WTC11 (cell line): Measurements from ENCODE around the gene NEU2. TPM values are rescaled to one million over a fixed set of nuclear protein-coding genes. Genes with fewer than 3 reads are reported as not detected.
A peak's percentile ranks its signal among the peaks of the same experiment; 100 is the strongest.

Experiments
- ATAC-seq: fragments of 200-7000 bp; cut with Tn5 transposase; 2 replicates; pipeline ENCODE4 v1.10.0; 2021; ENCODE audit warnings: mild to moderate bottlenecking, moderate library complexity
- CTCF ChIA-PET: fragments of 300-600 bp; sonication (Branson Sonifier 250); formaldehyde crosslinking; loops from one replicate; lab custom pipeline; 2021; ENCODE audit warnings: antibody characterized with exemption; lab: Charles Lee
- POLR2A ChIA-PET: fragments of 350-600 bp; sonication (Branson Sonifier 250); formaldehyde crosslinking; loops from one replicate; lab custom pipeline; 2021; ENCODE audit warnings: antibody characterized with exemption; lab: Charles Lee
- DNase-seq: peaks from one replicate; pipeline ENCODE4 v3.0.0; 2021; ENCODE audit warnings: low spot score
- H3K27ac Mint-ChIP-seq: 2 replicates; pipeline ENCODE4 v1.8.0; 2021; ENCODE audit warnings: mixed read lengths
- H3K27me3 Mint-ChIP-seq: 2 replicates; pipeline ENCODE4 v1.8.0; 2021; ENCODE audit warnings: low read depth, mild to moderate bottlenecking, moderate library complexity, mixed read lengths
- H3K36me3 Mint-ChIP-seq: 2 replicates; pipeline ENCODE4 v1.8.0; 2021; ENCODE audit warnings: mixed read lengths
- H3K4me1 Mint-ChIP-seq: 2 replicates; pipeline ENCODE4 v1.8.0; 2022; ENCODE audit warnings: mixed read lengths
- H3K4me3 Mint-ChIP-seq: 2 replicates; pipeline ENCODE4 v1.8.0; 2021; ENCODE audit warnings: mild to moderate bottlenecking, moderate library complexity, mixed read lengths
- H3K9me3 Mint-ChIP-seq: 2 replicates; pipeline ENCODE4 v1.8.0; 2021; ENCODE audit warnings: mixed read lengths
- CREB1 ChIP-seq: sonication (generic); formaldehyde crosslinking; IDR thresholded peaks from 2 replicates; pipeline ENCODE4 v1.8.0; 2023; ENCODE audit warnings: mild to moderate bottlenecking, missing genetic modification reagents
- ELF4 ChIP-seq: sonication (generic); formaldehyde crosslinking; IDR thresholded peaks from 2 replicates; pipeline ENCODE4 v1.8.1; 2022; ENCODE audit warnings: low read depth, mild to moderate bottlenecking, moderate library complexity, missing genetic modification reagents
- ESRRA ChIP-seq: sonication (generic); formaldehyde crosslinking; IDR thresholded peaks from 2 replicates; pipeline ENCODE4 v1.8.1; 2022; ENCODE audit warnings: mild to moderate bottlenecking, missing genetic modification reagents, borderline replicate concordance
- FOXP1 ChIP-seq: sonication (generic); formaldehyde crosslinking; IDR thresholded peaks from 2 replicates; pipeline ENCODE4 v1.8.0; 2022; ENCODE audit warnings: missing genetic modification reagents, mild to moderate bottlenecking, moderate library complexity, borderline replicate concordance
- GRHL2 ChIP-seq: fragments of 250-450 bp; sonication (Bioruptor Pico); IDR thresholded peaks from 2 replicates; pipeline ENCODE4 v1.8.0; 2022; ENCODE audit warnings: mild to moderate bottlenecking, moderate library complexity; ENCODE audit not compliant: insufficient replicate concordance, severe bottlenecking
- HMGA2 ChIP-seq: fragments of 250-450 bp; sonication (Bioruptor Pico); IDR thresholded peaks from 2 replicates; pipeline ENCODE4 v1.4.0; 2021; ENCODE audit warnings: mild to moderate bottlenecking, moderate library complexity
- IRF2 ChIP-seq: sonication (generic); formaldehyde crosslinking; IDR thresholded peaks from 2 replicates; pipeline ENCODE4 v1.8.0; 2022; ENCODE audit warnings: low read depth, missing genetic modification reagents, borderline replicate concordance
- MXD4 ChIP-seq: fragments of 250-450 bp; sonication (Bioruptor Pico); IDR thresholded peaks from 2 replicates; pipeline ENCODE4 v1.8.0; 2021; ENCODE audit warnings: mild to moderate bottlenecking, moderate library complexity, borderline replicate concordance
- NFATC4 ChIP-seq: fragments of 250-450 bp; sonication (Bioruptor Pico); IDR thresholded peaks from 2 replicates; pipeline ENCODE4 v1.9.0; 2021; ENCODE audit warnings: mild to moderate bottlenecking
- NR1H2 ChIP-seq: sonication (generic); formaldehyde crosslinking; IDR thresholded peaks from 2 replicates; pipeline ENCODE4 v1.9.0; 2021; ENCODE audit warnings: mild to moderate bottlenecking, moderate library complexity, missing genetic modification reagents
- RELA ChIP-seq: sonication (generic); formaldehyde crosslinking; IDR thresholded peaks from 2 replicates; pipeline ENCODE4 v1.8.1; 2022; ENCODE audit warnings: missing genetic modification reagents, mild to moderate bottlenecking, borderline replicate concordance
- SMAD4 ChIP-seq: sonication (generic); formaldehyde crosslinking; IDR thresholded peaks from 2 replicates; pipeline ENCODE4 v1.8.0; 2022; ENCODE audit warnings: mild to moderate bottlenecking, missing genetic modification reagents
- ZNF423 ChIP-seq: fragments of 250-450 bp; sonication (Bioruptor Pico); IDR thresholded peaks from 2 replicates; pipeline ENCODE4 v2.1.2; 2022; ENCODE audit warnings: mild to moderate bottlenecking, moderate library complexity
- total RNA-seq: library from RNA; stranded (reverse); gene quantifications from 3 replicates; pipeline ENCODE4 v1.2.3, GENCODE V29; 2021
- TF ChIP-seq, protein P1 (sequence below): fragments of 250-450 bp; sonication (Bioruptor Pico); IDR thresholded peaks from 2 replicates; pipeline ENCODE4 v1.9.0; 2021; ENCODE audit warnings: mild to moderate bottlenecking, borderline replicate concordance
- TF ChIP-seq, protein P2 (sequence below): fragments of 250-450 bp; sonication (Bioruptor Pico); IDR thresholded peaks from 2 replicates; pipeline ENCODE4 v1.9.0; 2021; ENCODE audit warnings: mild to moderate bottlenecking
- TF ChIP-seq, protein P3 (sequence below): fragments of 250-450 bp; sonication (Bioruptor Pico); conservative IDR thresholded peaks from 2 replicates; pipeline ENCODE4 v1.9.0; 2021; ENCODE audit warnings: mild to moderate bottlenecking
- TF ChIP-seq, protein P4 (sequence below): sonication (generic); formaldehyde crosslinking; IDR thresholded peaks from 2 replicates; pipeline ENCODE4 v1.8.1; 2022; ENCODE audit warnings: low read depth, mild to moderate bottlenecking, moderate library complexity, missing genetic modification reagents, borderline replicate concordance
- TF ChIP-seq, protein P5 (sequence below): sonication (generic); formaldehyde crosslinking; IDR thresholded peaks from 2 replicates; pipeline ENCODE4 v1.8.1; 2022; ENCODE audit warnings: mild to moderate bottlenecking, moderate library complexity, missing genetic modification reagents

Gene NEU2
- total RNA-seq, 1 experiment from 2014 or later = not detected

- Mint-ChIP-seq H3K27ac (no peak overlapping the region), H3K27me3 (peaks cover 7% of the 10 kb centered on the region), H3K9me3 (no peaks in the 10 kb centered on the region), H3K36me3 (no peaks in the 10 kb centered on the region), H3K4me1 (peaks cover 23% of the 10 kb centered on the region), H3K4me3 (no peak overlapping the region)
- DNase-seq (no peak), ATAC-seq (no peak)
- ChIA-PET POLR2A (no interaction called here), CTCF (interaction anchor here (1.1 to 3.6 kb wide), 8 partner anchors 8 to 206 kb away, joined by 3 to 19 read pairs (median 7); partner anchors contain the start of gene ATG16L1)
- no peak for TF ChIP-seq RELA (CRISPR knock-in tag)
- TF ChIP-seq, protein P1, sequence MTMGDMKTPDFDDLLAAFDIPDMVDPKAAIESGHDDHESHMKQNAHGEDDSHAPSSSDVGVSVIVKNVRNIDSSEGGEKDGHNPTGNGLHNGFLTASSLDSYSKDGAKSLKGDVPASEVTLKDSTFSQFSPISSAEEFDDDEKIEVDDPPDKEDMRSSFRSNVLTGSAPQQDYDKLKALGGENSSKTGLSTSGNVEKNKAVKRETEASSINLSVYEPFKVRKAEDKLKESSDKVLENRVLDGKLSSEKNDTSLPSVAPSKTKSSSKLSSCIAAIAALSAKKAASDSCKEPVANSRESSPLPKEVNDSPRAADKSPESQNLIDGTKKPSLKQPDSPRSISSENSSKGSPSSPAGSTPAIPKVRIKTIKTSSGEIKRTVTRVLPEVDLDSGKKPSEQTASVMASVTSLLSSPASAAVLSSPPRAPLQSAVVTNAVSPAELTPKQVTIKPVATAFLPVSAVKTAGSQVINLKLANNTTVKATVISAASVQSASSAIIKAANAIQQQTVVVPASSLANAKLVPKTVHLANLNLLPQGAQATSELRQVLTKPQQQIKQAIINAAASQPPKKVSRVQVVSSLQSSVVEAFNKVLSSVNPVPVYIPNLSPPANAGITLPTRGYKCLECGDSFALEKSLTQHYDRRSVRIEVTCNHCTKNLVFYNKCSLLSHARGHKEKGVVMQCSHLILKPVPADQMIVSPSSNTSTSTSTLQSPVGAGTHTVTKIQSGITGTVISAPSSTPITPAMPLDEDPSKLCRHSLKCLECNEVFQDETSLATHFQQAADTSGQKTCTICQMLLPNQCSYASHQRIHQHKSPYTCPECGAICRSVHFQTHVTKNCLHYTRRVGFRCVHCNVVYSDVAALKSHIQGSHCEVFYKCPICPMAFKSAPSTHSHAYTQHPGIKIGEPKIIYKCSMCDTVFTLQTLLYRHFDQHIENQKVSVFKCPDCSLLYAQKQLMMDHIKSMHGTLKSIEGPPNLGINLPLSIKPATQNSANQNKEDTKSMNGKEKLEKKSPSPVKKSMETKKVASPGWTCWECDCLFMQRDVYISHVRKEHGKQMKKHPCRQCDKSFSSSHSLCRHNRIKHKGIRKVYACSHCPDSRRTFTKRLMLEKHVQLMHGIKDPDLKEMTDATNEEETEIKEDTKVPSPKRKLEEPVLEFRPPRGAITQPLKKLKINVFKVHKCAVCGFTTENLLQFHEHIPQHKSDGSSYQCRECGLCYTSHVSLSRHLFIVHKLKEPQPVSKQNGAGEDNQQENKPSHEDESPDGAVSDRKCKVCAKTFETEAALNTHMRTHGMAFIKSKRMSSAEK (CRISPR knock-in tag) = no peak
- no peak for TF ChIP-seq NR1H2 (CRISPR knock-in tag)
- no peak for TF ChIP-seq ESRRA (CRISPR knock-in tag)
- TF ChIP-seq IRF2 (CRISPR knock-in tag) = no peak
- TF ChIP-seq, protein P2, sequence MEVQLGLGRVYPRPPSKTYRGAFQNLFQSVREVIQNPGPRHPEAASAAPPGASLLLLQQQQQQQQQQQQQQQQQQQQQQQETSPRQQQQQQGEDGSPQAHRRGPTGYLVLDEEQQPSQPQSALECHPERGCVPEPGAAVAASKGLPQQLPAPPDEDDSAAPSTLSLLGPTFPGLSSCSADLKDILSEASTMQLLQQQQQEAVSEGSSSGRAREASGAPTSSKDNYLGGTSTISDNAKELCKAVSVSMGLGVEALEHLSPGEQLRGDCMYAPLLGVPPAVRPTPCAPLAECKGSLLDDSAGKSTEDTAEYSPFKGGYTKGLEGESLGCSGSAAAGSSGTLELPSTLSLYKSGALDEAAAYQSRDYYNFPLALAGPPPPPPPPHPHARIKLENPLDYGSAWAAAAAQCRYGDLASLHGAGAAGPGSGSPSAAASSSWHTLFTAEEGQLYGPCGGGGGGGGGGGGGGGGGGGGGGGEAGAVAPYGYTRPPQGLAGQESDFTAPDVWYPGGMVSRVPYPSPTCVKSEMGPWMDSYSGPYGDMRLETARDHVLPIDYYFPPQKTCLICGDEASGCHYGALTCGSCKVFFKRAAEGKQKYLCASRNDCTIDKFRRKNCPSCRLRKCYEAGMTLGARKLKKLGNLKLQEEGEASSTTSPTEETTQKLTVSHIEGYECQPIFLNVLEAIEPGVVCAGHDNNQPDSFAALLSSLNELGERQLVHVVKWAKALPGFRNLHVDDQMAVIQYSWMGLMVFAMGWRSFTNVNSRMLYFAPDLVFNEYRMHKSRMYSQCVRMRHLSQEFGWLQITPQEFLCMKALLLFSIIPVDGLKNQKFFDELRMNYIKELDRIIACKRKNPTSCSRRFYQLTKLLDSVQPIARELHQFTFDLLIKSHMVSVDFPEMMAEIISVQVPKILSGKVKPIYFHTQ (CRISPR knock-in tag) = no peak
- no peak for TF ChIP-seq ELF4 (CRISPR knock-in tag)
- no peak for TF ChIP-seq MXD4 (CRISPR knock-in tag)
- no peak for TF ChIP-seq FOXP1
- no peak for TF ChIP-seq GRHL2 (CRISPR knock-in tag)
- TF ChIP-seq, protein P3, sequence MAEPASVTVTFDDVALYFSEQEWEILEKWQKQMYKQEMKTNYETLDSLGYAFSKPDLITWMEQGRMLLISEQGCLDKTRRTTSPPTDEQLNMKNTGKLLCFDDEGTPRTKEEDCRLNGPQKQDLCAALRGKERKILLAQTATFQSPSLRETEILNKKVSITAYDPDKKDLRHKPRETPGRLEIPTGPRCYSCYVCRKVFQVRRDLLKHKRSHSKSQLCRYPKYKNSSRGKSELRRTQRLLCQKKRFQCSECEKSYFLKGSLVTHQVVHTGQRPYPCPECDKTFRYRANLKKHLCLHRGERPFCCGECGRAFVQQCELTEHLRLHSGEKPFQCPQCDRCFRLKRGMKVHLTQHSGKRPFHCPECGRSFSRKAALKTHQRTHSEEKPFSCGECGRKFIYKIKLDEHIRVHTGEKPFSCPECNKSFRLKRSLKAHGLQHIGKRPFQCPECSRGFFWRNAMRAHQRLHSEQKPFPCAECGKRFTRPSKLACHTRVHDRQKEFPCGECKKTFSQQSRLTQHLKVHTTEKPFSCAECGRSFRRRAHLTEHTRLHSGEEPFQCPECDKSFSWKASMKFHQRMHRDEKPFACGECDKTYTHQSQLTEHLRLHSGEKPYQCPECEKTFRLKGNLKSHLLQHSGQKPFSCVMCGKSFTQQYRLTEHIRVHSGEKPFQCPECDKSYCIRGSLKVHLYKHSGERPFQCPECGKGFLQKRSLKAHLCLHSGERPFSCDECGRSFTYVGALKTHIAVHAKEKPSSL (CRISPR knock-in tag) = no peak
- no peak for TF ChIP-seq CREB1 (CRISPR knock-in tag)
- no peak for TF ChIP-seq ZNF423 (CRISPR knock-in tag)
- TF ChIP-seq NFATC4 = no peak
Measured at GRCh38 chr2:233058717-233059546, 26.5 kb downstream of the NEU2 start.

DNA sequence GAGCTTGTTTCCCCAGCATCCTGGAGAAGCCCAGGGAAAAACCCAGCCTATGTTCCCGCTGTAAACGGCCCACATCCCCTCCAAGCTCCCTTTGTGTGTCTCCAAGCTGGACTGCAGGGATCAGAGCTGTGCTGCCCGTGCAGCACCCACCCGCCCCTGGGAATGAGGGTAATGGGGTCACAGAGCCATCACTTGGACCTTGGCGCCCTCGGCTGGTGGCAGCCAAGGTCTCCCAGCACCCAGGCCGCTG lies 27.0 kb downstream of the NEU2 start:
- POLR2A ChIA-PET = no interaction called here
- peak; percentile 42 for ATAC-seq
- peak; percentile 44 for DNase-seq
- CTCF ChIA-PET = interaction anchor here (0.7 to 3.6 kb wide), 10 partner anchors 8 to 206 kb away, joined by 3 to 19 read pairs (median 6); partner anchors contain the start of gene ATG16L1
- no peak overlapping the region for H3K27ac Mint-ChIP-seq
- H3K27me3 Mint-ChIP-seq = peaks cover 2% of the 10 kb centered on the region
- H3K36me3 Mint-ChIP-seq = no peaks in the 10 kb centered on the region
- H3K4me3 Mint-ChIP-seq = no peak overlapping the region
- H3K9me3 Mint-ChIP-seq = no peaks in the 10 kb centered on the region
- peaks cover 17% of the 10 kb centered on the region for H3K4me1 Mint-ChIP-seq
- TF ChIP-seq SMAD4 (CRISPR knock-in tag) (no peak), FOXP1 (no peak), HMGA2 (no peak)
- TF ChIP-seq, protein P4, sequence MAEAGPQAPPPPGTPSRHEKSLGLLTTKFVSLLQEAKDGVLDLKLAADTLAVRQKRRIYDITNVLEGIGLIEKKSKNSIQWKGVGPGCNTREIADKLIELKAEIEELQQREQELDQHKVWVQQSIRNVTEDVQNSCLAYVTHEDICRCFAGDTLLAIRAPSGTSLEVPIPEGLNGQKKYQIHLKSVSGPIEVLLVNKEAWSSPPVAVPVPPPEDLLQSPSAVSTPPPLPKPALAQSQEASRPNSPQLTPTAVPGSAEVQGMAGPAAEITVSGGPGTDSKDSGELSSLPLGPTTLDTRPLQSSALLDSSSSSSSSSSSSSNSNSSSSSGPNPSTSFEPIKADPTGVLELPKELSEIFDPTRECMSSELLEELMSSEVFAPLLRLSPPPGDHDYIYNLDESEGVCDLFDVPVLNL (CRISPR knock-in tag) = no peak
- TF ChIP-seq, protein P5, sequence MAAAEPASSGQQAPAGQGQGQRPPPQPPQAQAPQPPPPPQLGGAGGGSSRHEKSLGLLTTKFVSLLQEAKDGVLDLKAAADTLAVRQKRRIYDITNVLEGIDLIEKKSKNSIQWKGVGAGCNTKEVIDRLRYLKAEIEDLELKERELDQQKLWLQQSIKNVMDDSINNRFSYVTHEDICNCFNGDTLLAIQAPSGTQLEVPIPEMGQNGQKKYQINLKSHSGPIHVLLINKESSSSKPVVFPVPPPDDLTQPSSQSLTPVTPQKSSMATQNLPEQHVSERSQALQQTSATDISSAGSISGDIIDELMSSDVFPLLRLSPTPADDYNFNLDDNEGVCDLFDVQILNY (CRISPR knock-in tag) = no peak
